HL-60 (cell line): ENCODE measurements around the gene MTM1.
A peak's percentile ranks its signal among the peaks of the same experiment; 100 is the strongest.

Source experiments
- DNase-seq, 2 experiments: peaks; one replicate each; pipeline ENCODE4 v3.0.0-alpha.2; 2010 to 2020; ENCODE audit warnings: low read depth in 1 of 2, low spot score in 1 of 2
- H3K27ac ChIP-seq: fragments of 250-450 bp; sonication (Bioruptor Pico); replicated peaks from 2 replicates; pipeline ENCODE4 v1.5.1; 2020; ENCODE audit warnings: mild to moderate bottlenecking, moderate library complexity
- H3K27me3 ChIP-seq: fragments of 250-450 bp; sonication (Bioruptor Pico); 2 replicates; pipeline ENCODE4 v1.5.1; 2021; ENCODE audit warnings: mild to moderate bottlenecking, moderate library complexity; ENCODE audit not compliant: insufficient read depth, poor library complexity, severe bottlenecking
- H3K4me3 ChIP-seq: replicated peaks from 2 replicates; pipeline ENCODE4 v1.5.1; 2011; ENCODE audit warnings: mild to moderate bottlenecking, control low read depth, low read length; ENCODE audit not compliant: insufficient read depth
- GABPA ChIP-seq: IDR thresholded peaks from 2 replicates; pipeline ENCODE4 v1.6.1; 2012; ENCODE audit warnings: low read depth
- POLR2AphosphoS5 ChIP-seq: IDR thresholded peaks from 2 replicates; pipeline ENCODE4 v1.6.1; 2012; ENCODE audit warnings: low read depth
- SPI1 ChIP-seq: IDR thresholded peaks from 2 replicates; pipeline ENCODE4 v1.6.1; 2012; ENCODE audit warnings: low read depth, mild to moderate bottlenecking, borderline replicate concordance
- TF ChIP-seq, protein P1 (sequence below): IDR thresholded peaks from 2 replicates; pipeline ENCODE4 v1.6.1; 2012; ENCODE audit warnings: low read depth; ENCODE audit not compliant: insufficient replicate concordance
- TF ChIP-seq, protein P2 (sequence below): IDR thresholded peaks from one replicate; pipeline ENCODE4 v1.5.1; 2011; ENCODE audit warnings: low read length, control low read depth, inconsistent platforms; ENCODE audit not compliant: insufficient read depth

Gene MTM1

DNA sequence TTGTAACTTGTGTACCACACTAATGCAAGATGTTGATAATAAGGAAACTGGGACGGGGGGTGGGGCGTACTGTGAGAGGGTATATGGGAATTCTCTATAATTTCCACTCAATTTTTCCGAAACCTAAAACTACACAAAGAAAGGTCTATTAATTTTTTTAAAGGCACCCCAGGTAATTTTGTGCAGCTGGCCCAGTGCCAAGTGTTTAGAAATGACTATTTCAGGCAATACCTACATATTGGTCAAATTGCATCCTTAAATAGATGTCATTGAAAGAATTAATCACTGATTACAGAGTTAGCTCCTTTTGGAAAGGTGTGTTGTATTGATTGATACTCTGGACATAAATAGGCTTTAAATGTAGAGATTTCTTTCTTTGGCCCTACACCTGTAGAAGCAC lies 114.7 kb downstream of the MTM1 start:
- no peak for DNase-seq
- TF ChIP-seq SPI1: no peak
- TF ChIP-seq, protein P1, sequence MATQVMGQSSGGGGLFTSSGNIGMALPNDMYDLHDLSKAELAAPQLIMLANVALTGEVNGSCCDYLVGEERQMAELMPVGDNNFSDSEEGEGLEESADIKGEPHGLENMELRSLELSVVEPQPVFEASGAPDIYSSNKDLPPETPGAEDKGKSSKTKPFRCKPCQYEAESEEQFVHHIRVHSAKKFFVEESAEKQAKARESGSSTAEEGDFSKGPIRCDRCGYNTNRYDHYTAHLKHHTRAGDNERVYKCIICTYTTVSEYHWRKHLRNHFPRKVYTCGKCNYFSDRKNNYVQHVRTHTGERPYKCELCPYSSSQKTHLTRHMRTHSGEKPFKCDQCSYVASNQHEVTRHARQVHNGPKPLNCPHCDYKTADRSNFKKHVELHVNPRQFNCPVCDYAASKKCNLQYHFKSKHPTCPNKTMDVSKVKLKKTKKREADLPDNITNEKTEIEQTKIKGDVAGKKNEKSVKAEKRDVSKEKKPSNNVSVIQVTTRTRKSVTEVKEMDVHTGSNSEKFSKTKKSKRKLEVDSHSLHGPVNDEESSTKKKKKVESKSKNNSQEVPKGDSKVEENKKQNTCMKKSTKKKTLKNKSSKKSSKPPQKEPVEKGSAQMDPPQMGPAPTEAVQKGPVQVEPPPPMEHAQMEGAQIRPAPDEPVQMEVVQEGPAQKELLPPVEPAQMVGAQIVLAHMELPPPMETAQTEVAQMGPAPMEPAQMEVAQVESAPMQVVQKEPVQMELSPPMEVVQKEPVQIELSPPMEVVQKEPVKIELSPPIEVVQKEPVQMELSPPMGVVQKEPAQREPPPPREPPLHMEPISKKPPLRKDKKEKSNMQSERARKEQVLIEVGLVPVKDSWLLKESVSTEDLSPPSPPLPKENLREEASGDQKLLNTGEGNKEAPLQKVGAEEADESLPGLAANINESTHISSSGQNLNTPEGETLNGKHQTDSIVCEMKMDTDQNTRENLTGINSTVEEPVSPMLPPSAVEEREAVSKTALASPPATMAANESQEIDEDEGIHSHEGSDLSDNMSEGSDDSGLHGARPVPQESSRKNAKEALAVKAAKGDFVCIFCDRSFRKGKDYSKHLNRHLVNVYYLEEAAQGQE: no peak
- TF ChIP-seq GABPA: no peak
- TF ChIP-seq, protein P2, sequence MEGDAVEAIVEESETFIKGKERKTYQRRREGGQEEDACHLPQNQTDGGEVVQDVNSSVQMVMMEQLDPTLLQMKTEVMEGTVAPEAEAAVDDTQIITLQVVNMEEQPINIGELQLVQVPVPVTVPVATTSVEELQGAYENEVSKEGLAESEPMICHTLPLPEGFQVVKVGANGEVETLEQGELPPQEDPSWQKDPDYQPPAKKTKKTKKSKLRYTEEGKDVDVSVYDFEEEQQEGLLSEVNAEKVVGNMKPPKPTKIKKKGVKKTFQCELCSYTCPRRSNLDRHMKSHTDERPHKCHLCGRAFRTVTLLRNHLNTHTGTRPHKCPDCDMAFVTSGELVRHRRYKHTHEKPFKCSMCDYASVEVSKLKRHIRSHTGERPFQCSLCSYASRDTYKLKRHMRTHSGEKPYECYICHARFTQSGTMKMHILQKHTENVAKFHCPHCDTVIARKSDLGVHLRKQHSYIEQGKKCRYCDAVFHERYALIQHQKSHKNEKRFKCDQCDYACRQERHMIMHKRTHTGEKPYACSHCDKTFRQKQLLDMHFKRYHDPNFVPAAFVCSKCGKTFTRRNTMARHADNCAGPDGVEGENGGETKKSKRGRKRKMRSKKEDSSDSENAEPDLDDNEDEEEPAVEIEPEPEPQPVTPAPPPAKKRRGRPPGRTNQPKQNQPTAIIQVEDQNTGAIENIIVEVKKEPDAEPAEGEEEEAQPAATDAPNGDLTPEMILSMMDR: no peak
- TF ChIP-seq POLR2AphosphoS5: no peak
- Histone ChIP-seq H3K27me3 (no peaks in the 10 kb centered on the region), H3K4me3 (no peak overlapping the region), H3K27ac (no peak overlapping the region)

DNA sequence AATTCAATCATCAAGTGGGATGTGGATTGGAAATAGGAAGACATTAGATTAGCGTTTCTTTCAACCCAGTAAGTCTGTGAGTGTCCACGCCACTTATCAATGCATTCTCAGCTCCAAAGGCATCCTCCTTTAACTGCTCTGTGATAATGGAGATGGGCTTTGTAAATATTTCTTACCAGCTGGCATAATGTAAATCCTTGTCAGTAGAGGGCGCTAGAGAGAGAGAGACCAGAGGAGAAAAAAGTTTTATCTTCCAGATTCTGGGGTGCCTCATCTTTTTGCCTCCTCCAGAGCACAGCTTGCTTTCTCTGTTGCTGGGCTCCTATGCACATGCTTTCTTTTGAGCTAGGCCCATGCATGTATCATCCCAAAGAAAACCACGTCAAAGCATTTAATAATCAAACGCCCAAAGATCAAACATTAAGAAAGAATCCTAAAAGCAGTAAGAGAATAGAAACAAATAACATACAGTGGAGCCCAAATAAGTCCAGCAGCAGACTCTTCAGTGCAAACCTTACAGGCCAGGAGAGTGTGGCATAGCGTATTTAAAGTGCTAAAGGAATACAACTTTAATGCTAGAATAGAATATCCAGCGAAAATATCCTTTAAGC lies 115.2 kb downstream of the MTM1 start:
- Histone ChIP-seq H3K27me3 (no peaks in the 10 kb centered on the region), H3K27ac (no peak overlapping the region), H3K4me3 (no peak overlapping the region)
- peak in 1 of 2 experiments; percentile 36 for DNase-seq
- TF ChIP-seq, protein P1: no peak
- TF ChIP-seq, protein P2: peak; percentile 54

DNA sequence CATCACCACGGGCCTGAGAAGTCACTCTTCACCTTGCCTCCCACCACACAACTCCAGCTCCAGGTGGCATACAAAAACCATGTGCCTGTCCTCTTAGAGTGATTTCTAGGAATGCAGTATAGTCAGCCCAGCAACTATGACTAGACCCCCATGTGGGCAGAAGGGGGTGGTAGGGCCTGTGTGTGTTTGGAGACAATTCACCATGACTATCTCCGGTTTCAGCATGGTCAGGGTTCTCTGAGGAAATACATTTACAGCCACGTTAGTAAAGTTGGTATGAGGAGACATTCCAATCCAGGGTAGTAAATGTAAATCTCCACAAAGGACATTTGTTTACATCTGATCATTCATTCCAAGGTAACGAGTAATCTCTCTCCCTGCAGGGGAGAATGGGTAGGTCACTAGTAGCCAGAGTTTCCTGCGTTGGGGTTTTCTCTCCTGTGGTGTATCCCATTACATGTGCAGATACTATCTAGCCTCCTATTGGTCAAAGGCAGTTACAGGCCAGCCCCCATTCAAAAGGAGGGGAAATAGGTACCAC lies 120.6 kb downstream of the MTM1 start:
- Histone ChIP-seq H3K27me3 (no peaks in the 10 kb centered on the region), H3K27ac (no peak overlapping the region), H3K4me3 (no peak overlapping the region)
- TF ChIP-seq GABPA (no peak), POLR2AphosphoS5 (no peak), SPI1 (no peak)
- TF ChIP-seq, protein P1: no peak
- TF ChIP-seq, protein P2: no peak
- no peak for DNase-seq
